GM19025 (cell line): ENCODE results near the gene CCDC187.

Source experiments
- ATAC-seq: cut with Tn5 transposase; IDR thresholded peaks from one replicate; pipeline ENCODE4 v1.9.1; 2021; ENCODE audit warnings: mild to moderate bottlenecking, low read depth, moderate library complexity; ENCODE audit not compliant: unreplicated experiment

CCDC187 gene

DNA sequence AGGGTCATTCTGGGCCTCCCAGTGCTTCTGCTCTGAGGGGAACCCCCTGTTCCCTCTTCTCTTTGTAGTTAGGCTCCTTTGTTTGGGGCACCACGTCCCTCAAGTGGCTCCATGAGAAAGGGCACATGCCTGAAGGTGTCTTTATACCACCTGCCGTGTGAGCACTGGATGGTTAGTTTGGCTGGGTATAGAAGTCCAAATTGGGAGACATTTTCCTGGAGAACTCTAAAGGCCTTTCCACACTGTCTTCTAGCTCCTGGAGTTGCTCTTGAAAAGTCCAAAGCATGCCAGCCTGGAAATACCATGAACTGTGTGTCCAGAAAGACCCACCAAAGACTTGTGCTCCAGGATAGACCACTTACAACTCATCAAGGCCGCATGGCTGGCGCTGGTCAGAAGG, 11.1 kb upstream of the CCDC187 start:
- ATAC-seq: no peak

DNA sequence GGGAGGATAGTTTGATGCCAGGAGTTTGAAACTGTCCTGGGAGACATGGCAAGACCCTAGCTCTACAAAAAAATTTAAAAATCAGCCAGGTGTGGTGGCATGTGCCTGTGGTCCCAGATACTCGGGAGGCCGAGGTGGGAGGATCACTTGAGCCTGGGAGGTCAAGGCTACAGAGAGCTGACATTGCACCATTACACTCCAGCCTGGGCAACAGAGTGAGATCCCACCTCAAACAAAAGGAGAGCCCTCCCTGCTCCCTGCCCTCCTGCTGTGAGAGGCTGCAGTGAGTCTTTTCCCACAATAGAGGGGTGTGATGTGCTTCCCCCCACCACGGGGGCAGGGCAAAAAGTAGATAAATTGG, 10.1 kb upstream of the CCDC187 start:
- no peak for ATAC-seq

DNA sequence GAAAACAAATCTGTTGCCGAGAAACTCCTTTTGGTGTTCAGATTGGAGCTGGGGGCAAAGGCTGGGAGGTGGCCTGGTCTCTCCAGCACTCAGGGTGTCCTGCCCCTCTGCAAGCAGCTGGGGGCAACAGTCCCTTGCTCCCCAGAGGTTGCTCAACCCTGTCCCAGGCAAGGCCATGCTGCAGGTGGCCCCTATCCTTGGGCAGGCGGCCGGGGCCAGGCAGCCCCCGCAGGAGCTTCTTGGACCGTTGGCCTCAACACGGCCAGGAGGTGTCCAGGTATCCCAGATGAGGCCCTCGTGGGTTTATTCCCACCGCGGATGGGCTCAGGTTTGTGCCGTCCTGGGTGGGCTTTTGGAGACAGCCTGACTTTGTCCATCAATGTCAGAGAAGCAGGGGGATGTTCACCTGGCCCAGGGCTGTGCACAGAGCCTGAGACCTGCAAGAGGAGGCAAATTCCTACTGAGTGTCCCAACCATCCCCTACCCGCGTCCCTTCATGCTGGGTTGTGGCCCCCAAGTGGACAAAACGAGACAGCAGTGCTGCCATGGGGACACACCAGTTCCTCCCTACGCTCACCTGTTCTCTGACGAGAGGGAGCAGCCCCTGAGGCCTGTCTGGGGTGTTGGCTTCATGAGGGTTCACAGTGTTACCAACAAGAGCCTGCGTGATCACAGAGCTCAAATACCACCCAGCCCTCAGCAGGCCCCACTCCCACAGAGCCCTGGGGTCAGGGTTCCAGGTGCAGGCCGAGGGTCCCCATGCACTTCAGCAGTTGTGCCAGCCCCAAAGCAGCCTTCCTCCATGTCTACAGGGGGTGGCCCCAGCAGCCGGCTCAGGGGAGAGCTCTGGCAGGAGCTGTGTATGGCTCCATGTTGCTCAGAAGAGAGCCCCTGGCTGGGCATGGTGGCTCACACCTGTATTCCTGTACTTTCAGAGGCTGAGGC, 9.5 kb upstream of the CCDC187 start:
- no peak for ATAC-seq

DNA sequence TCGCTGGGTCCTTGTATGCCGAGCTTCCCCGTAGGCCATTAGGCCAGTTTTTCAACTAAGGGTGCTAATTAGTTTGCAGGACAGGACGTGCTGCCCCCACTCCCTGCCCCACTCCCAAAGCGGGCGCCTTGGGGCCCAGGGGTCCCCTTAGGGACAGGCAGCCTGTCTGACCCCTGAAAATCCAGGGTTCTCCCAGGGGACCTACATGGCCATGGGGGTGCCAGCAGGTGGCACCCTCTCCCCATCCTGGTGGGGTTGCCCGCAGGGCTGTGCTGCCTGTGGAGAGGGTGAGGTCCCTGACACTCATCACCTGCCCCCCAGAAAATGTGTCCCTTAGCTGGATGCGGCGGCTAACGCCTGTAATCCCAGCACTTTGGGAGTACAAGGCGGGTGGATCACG, 8.5 kb upstream of the CCDC187 start:
- no peak for ATAC-seq

DNA sequence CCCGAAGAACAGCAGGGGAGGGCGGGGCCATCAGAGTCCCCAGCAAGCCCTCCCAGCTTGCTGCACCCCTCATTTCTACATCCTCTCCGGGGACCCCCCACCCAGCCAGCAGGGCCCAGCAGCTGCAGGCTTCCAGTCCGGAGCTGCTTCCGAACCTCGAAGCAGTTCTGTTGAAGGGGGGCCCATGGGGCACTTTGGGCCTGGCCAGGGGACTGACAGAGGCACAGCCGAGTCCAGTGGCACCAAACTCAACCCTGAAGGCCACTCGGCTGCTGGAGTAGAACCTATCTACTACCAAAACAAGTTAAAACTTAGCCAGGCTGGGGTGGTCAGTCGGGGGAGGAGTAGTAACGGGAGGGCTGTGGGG, 8.1 kb upstream of the CCDC187 start:
- ATAC-seq: no peak

DNA sequence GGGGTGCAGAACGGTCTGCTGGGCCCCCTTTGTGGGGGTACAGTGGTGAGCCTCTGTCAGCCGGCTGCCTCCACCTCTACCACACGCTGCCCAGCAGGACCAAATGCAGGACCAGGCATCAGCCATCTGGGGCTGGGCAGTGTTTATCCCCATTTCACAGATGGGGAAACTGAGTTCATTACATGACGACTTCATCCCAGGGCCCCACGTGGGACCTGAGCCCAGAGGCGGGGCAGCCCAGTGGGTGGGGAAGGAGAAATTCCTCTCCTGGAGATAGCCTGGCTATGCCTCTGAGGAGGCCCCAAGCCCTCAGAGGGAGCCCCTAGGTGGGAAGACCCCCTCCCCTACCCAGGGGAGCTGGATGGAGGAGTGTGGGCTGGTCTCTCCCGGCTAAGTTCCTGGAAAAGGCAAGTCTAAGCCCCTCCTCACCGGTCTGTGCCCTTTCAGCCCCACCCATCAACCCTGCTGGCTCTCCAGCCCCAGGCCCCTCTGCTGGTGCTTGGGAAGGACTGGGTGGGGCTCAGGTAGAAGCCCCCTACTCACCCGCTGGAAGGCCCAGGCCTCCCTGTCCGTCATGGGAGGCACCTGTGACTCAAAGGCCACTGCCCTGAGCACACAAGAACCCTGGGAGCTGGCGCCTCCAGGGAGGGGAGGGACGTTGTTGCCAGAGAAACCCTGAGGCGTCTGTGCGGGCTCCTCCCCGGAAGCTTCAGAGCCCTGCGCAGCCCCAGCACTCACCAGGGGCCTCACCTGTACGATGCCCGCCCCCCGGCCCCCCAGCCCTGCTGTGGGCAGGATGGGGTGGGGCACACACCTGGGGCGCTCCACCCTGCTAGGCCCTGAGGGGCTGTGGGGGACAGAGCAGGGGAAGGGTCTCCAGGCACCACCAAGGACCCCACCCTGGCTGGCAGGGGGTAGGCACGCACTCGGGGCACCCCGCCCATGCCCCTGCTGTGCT, 7.4 kb upstream of the CCDC187 start:
- ATAC-seq: no peak

DNA sequence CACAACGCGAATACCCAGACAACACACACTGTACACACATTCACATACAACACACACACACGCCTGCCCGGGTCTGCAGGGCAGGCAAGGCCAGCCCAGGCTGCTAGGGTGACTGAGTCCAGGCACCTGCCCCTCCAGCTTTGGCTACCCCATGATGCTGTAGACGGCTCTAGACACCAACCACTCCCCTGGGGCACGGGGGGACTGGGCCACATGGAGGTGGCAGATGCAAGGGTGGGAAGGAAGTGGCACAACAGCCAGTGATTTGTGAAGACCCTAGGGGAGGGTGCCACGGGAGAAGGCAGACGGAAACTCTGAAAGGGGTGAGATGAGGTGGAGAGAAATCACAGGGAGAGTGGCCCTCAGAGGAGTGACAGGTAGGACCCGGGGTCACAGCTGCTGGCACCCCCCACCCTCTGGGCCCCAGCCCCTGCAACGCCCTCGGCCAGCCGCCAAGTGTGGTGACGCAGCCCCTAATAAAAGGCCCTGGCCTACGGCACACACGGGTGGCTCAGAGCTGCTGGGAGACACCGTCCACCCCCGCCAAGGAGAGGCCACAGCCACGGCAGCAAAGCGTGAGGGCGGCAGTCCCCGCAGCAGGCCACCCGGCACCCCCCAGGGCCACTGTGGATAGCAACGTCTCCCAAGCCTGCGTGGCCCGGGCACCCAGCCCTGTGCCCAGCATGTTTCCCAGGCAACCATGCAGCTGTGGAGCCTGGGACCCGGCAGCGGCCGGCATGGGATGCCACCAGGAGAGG, 6.6 kb upstream of the CCDC187 start:
- ATAC-seq: no peak

DNA sequence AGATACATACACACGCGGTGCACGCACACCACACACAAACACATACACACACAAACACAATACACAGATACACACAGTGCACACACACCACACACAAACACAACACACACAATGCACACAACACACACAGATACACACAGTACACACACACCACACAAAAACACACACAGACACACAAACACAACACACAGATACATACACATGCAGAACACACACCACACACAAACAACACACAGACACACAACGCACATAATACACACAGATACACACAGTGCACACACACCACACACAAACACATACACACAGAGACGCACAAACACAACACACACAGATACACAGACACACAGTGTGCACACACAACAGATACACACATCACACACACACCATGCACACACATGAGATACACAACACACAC, 5.9 kb upstream of the CCDC187 start:
- no peak for ATAC-seq

DNA sequence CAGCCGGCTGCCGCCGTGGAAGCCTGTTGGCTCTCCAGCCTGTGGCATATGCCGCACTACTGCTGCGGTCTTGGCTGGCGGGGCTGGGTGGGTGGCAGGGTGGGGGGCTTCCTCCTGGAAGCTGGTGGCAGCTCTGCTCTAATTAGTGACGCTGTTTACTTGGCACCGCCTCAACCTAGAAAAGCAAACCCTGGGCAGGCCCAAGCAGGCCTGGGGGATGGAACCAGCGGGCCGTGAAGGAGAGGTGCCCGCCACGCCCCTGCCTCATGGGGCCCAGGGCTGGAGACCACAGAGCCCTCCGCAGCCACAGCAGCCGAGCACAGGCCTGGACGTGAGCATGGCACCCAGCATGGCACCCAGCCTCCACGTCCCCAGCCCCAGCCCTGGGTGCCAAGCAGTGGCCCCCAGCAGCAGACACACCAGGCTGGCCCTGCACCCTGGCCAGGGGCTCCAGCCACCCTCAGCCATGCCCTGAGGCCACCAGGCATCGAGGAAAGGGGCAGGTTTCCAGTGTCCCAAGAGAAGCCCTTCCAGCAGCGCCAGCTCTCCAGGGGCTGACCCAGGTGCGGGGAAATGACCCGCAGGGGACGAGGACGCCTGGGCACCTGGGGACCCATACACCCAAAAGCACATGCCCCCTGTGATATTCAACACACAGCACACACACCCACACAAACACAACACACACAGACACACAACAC, 5.4 kb upstream of the CCDC187 start:
- no peak for ATAC-seq

DNA sequence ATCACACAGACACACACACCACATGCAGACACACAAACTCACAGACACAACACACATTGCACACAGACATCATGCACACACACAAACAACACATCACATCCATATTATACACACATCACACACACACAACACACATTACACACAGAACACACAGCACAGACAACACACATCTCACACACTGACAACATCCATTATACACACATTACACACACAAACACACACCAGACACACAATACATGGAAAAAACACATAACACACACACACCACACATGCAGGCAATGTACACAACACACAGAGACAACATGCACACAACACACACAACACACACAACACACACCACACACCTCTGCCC, 4.8 kb upstream of the CCDC187 start:
- ATAC-seq: no peak

DNA sequence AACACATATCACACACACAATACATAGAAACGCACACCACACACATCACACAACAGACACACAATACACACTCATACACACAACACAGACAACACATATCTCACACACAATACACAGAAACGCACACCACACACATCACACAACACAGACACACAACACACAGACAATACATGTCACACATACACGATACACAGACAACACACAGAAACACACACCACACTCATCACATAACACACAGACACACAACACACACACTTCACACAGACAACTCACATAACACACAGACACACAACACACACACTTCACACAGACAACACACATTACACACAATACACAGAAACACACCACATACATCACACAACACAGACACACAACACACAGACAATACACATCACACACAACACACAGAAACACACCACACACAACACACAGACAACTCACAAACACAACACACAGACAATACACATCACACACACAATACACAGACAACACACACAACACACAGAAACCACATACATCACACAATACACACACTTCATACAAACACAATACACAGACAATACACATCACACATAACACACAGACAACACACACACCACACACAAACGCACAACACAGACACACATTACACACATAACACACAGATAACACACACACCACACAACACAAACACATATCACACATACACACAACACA, 4.3 kb upstream of the CCDC187 start:
- ATAC-seq: no peak

DNA sequence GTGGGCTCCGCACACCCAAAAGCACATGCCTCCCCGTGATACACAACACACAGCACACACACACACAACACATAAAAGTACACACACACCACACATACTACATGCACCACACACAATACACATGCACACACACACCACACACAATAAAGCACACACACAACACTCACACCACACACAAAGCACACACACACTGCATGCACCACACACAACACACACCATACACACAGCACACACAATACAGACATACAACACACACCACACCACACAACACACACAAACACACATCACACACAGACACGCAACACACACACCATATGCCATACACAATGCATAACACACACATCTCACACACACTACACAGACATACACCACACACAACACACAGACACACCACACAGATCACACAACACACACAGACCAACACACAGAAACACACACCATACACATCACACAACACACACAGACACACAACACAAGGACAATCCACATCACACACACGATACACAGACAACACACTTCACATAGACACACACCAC, 3.4 kb upstream of the CCDC187 start:
- ATAC-seq: no peak

DNA sequence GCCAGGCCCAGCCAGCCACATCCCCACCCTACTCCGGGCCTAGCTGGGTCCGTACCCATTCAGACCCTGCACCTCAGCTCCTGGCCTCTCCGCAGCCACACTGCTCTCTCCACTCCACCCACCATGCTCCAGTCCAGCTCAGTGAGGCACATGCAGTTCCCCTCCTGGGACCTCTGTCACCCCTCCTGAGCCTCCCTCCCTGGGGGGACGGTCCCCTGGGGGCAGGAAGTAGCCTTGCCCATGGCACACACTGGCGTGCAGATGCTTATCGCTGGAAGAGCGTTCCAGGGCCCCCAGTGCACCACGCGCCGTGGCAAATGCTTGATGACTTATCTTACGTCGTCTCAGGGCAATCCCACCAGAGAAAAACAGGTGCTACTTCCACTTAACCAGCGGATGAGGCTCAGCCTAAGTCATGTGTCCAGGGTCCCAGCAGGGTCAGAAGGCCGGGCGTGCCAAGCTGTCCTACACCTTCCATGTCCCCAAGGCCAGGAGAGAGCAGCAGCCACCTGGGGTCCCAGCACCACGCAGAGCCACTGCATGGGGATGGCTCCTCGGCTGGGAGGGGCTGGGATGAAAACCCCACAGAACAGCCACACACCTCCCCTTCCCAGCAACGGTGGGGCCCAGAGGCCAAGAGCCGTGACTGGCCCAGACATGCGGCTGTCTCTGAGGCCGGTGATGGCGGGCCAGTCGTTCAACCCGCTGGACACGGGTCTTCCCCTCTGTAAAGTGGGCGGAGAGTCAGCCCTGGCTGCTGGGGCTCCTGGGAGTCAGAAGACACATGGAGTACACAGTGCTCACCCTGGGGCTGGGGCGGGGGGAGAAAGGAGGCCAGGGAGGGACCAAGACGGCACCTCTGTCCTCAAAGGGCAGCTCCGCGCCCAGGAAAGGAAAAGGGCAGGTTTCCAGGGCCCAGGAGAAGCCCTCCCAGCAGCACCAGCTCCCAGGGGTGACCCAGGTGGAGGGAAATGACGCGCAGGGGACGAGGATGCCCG, 2.6 kb upstream of the CCDC187 start:
- no peak for ATAC-seq

DNA sequence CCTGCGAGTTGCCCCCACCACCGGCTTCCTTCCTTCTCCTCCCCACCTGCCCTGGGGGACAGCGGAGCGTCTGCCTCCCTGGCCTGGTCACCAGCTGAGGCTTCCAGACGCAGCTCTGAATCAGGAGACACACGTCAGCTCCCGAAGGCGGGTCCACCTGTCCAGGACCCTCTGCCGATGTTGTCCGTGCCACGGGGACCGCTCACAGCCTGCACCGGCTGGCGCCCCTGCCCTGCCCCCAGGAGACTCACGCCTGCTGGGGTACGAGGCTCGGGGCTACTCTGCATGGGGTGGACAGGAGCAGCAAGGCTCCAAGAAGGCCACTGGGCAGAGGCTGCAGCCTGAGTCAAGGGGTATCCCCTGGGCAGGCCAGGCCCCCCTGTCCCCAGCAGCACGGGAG, 1.9 kb upstream of the CCDC187 start:
- no peak for ATAC-seq

DNA sequence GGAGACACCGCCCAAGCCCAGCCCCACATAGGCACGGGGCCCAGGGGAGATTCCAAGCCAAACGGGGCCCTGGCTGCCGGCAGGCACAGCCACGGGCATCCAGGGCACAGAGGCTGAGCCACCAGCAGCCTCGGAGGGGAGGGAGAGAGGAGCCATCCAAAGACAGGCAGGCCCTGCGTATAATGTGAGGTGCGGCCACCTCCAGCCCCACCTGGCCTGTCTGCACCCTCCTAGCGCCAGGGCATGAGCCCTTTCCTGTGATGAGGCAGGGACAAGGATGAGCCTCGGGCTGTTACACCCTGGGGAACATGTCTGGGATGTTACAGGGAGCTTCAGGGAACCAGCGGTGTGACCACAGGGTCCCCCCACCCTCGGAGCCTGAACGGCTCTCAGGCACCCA, 1.1 kb upstream of the CCDC187 start:
- no peak for ATAC-seq

DNA sequence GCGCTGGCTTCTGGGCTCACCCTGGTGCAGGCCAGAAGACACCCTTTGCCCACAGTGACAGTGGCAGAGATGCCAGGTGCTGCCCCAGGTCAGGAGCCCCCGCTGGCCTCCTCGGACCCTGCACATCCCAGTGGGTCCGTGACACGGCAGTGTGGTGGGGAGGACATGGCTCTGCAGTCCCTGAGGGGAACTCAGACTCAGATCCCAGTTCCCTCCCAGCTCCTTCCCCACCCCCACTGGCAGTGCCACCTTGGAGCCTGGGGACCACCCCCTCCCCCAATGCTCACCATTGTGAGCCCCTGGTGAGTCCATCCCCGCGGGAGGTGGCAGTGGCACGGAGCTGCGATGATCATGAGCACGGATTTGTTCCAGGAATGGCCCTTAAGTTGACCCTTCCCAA, 562 bp upstream of the CCDC187 start:
- no peak for ATAC-seq

DNA sequence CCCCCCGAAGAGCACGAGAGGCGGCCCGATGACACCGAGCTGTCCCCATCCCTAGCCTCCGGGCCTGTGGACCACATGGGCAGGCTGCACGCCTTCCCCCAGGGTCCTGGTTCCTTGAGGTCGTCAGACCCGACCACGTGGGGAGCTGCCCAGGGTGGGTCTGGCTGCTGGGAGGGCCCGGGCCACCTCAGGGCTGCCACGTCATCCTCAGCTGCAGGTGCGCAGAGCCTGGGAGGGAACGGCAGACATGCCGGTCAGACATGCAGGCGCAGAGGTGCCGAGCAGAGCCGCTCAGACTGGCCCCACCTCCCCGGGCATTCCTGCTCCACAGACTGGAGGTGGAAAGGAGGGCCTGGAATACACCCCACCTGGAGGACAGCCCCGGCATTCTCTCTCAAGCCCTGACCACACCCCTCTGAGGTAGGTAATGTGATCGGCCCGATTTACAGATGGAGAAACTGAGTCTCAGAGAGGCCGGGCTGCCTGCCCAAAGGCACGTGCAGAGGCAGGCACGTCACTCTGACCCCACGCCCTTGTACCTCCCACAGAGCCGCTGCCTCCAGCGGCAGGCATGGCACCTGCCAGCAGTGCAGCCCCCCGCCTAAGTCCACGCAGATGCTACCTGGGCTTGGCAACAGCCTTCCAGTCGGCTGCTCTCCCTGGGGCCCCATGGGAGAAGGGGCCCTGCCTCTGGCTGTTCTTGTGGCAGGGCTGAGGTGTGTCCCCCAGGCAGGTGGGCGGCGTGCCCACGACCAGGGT, 649 bp downstream of the CCDC187 start:
- no peak for ATAC-seq

DNA sequence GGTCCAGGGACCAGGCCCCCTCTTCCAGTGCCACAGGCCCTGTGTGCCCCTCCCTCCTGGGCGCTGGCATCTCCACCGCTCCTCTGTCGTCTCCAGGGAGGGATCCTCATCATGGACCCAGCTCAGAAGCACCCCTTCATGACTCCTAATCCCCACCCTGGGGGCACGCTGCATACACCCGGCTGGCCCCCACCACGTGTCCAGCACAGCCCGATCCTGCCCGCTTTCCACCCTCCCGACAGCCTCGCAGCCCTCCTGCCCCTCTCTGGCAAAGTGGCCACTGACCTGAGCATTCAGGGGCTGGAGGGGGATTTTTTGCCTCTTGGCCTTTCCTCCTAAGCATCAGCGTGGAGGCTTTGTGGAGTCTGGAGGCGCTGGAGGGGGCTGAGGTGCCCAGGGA, 1.4 kb downstream of the CCDC187 start:
- no peak for ATAC-seq
